ENCODE results near the gene PQBP1.
"Not testable (repeated sequence)": the region's sequence is repeated elsewhere in the genome, so short reads cannot be mapped to it uniquely, and the experiment has no call there.

The PQBP1 gene, protein sequence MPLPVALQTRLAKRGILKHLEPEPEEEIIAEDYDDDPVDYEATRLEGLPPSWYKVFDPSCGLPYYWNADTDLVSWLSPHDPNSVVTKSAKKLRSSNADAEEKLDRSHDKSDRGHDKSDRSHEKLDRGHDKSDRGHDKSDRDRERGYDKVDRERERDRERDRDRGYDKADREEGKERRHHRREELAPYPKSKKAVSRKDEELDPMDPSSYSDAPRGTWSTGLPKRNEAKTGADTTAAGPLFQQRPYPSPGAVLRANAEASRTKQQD

DNA sequence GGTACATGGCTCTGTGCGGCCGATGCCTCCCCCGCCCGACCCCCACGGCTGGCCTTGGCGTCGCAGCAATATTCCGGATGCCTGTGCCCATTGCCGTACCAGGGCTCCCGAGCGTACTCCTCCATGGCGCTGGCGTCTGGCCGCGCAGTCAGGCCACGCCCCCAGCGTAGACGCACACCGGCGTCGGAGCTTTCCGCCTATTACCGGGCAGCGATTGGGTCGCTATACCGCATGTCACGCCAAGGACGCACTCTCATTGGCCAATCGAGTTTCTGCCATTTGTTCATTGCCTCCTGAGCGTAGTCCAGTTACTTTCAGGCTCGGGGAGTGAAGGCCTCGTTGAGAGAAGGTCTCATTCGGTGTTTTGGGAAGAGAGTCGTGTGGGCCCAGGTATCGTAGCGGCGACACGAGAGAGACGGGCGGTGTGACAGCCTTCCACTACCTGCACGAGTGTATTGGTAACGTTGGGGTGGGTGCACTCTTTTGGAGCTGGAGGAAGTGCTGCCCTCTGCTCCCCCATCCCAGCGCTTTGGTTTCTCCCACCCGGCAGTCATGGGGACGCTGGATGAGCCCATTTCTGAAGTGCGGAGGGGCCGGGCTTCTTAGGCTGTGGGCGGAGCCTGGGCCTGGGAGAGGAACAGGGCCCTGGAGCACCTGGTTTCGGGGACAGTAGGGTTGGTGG lies at the start of gene PQBP1, which contains the start of gene TIMM17B:
Gene PQBP1 (plus strand): TSS at position 306 of the 682 bp plus-strand sequence. CDS start 580 bp downstream, outside the sequence.
Gene TIMM17B (minus strand): TSS at position 144 of the 682 bp plus-strand sequence. CDS start 19 bp downstream, at position 125.
- peak; percentile 93 for DNase-seq

DNA sequence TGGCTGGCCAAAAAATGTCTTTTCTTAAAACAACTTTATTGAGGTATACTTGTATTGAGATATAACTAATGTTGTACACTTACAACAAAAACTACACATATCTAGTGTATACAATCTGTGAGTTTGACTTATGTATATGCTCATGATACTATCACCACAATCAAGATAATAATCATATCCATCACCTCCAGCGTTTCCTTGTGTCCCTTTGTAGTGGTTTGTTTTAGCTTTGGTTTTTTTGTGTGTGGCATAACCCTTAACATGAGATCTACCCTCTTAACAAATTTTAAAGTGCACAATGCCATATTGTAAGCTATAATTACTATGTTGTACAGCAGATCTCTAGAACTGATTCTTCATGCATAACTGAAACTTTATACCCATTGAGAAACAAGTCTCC lies 48.9 kb upstream of the PQBP1 start:
- DNase-seq, result no peak

GRCh38 chrX:48852857-48853256 lies 44.9 kb upstream of the PQBP1 start:
- DNase-seq, result no peak

DNA sequence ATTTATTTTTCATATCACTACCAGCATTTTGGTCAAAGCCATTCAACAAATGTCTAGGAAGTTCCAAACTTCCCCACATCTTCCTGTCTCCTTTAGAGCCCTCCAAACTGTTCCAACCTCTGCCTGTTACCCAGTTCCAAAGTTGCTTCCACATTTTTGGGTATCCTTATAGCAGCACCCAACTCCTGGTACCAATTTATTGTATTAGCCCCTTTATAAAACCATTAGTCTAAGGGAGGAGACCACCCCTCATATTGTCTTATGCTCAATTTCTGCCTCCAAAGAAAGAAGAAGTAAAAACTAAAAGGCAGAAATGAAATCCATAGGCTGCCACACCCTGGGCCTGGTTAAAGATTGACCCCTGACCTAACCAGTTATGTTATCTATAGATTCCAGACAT lies 44.2 kb upstream of the PQBP1 start:
- DNase-seq, result not testable (repeated sequence)

GRCh38 chrX:48854121-48854804 lies 43.5 kb upstream of the PQBP1 start:
- DNase-seq, result not testable (repeated sequence)

DNA sequence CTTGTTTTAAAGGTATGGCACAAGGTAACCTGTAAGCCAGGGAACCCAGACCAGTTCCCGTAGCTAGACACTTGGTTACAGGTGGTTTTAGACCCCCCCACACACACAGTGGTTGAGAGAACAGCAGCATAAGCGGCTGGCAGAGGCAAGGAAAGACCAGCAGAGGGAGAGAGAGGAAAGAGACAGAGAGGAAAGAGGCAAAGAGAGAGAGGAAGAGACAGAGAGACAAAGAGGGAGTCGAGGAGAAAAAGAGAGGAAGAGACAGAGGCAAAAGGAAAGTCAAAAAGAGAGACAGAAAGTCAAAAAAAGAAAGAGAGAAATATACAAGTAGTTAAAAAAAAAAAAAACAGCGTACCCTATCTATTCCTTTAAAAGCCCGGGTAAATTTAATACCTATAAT lies 42.8 kb upstream of the PQBP1 start:
- no peak for DNase-seq

DNA sequence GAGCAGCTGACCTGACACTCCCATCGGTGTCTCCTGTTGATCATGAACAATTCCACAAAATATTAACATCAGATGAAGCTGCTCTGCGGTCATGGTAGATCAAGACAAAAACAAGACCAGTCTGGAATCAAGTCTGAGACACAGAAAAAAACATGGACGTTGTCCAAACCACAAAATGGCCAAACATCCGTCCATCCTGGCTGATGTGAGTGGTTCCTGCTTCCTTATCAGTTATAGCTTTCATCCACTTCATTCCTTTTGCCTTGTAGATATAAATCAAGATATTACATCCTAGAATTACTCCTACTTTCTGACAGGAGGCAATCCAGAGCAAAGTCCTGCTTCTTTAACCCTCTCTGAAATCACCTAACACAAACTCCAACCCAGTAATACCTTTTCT lies 33.5 kb upstream of the PQBP1 start:
- DNase-seq, result no peak

DNA sequence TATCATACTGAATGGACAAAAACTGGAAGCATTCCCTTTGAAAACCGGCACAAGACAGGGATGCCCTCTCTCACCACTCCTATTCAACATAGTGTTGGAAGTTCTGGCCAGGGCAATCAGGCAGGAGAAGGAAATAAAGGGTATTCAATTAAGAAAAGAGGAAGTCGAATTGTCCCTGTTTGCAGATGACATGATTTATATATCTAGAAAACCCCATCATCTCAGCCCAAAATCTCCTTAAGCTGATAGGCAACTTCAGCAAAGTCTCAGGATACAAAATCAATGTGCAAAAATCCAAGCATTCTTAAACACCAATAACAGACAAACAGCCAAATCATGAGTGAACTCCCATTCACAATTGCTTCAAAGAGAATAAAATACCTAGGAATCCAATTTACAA lies 25.7 kb upstream of the PQBP1 start:
- DNase-seq, result not testable (repeated sequence)

DNA sequence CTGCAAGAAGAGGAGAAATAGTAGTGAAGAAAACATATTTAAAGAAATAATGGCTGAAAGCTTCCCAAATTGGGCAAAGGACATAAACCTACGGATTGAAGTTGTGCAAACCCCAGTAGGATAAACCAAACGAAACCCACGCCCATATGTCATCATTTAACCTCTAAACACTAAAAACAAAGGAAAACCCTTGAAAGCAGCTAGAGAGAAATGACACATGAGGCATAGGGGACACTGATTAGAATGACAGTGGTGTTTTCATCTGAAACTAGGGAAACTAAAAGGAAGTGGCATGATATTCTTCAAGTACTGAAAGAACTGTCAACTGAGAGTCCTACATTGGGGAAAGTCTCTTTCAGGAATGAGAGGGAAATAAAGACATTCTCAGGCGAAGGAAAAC lies 20.8 kb upstream of the PQBP1 start:
- peak; percentile 47 for DNase-seq

DNA sequence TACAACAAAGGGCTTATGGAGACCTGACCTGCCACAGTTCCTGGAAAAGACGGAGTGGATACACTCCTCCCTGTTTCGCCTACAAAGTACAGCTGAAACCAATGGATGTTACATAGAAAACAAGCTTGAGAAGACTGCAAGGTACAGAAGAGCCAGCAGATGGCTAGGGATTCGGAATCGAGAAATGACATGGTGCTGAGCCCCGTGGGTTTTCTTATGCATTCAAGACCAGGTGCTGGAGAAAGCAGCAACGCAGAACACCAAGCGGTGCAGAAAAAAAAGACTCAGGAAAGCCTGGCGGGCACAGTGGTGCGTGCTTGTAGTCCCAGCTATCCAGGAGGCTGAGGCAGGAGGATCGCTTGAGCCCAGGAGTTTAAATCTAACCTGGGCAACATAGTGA lies 14.0 kb upstream of the PQBP1 start:
- DNase-seq, result no peak

GRCh38 chrX:48886586-48886985 lies 11.1 kb upstream of the PQBP1 start:
- not testable (repeated sequence) for DNase-seq

- no peak for DNase-seq
These were observed 7.3 kb upstream of the PQBP1 start for GRCh38 chrX:48890296-48890925.

DNA sequence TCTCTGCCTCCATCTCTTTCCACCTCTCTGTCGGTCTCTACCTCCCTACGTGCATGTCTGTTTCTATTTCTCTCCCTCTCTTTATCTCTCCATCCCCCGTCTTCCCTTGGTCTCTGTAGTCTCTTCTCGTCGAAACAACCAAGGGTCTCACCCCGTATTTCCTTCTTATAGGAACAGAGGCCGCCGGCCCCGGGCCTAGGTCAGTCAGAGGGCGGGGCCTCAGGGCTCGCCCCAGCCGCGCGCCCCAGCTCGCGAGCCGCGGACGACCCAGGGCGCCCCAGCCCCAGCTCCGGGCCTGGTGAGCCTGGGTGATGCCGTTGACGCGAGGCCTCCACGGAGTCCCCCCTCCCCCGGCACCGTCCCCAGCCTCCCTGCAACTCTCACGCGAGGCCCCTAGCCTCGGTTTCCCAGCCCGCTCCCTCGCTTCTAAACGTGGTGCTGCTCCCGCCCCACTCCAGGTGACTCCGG lies 6.8 kb upstream of the PQBP1 start:
- no peak for DNase-seq

DNA sequence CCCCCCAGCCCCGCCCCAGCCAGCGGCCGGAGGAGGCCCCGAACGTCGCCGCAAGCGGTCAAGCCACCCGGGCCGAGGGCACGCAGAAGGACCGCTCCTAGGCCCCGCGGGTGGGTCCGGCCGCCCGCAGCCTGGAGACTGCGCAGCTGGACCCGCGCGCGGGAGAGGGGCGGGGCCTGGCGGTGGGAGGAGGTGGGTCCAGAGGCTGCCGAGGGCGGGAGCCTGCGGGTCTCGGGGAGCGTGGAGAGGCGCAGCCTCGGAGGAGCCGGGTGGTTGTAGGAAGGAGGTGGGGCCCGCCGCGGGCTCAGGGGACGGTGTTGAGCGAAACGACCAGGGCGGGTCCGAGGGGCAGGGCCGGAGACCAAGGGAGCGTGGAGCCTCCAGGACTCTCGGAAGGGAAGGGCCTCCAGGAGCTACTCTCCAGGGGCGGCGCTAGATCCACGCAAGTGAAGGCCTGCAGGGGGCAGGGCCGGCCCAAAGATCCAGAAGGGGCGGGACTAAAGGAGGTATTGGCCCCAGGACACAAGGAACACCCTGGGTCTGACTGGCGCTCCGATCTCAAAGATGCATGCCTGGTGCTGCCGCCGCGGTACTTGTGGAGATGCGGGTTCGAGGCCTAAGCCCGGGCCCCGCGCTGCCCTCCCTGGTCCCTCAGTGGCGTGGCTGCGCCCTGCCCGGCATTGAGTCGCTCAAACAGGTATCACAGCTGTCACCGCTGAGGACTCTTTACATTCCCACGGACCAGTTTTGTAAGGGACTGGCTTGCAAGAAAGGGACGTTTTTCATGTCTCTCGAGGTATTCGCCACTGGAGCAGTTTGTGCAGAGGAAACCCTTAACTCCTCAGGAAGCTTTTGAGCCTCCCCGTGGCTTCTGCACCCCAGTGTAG lies 6.1 kb upstream of the PQBP1 start:
- peak; percentile 82 for DNase-seq

DNA sequence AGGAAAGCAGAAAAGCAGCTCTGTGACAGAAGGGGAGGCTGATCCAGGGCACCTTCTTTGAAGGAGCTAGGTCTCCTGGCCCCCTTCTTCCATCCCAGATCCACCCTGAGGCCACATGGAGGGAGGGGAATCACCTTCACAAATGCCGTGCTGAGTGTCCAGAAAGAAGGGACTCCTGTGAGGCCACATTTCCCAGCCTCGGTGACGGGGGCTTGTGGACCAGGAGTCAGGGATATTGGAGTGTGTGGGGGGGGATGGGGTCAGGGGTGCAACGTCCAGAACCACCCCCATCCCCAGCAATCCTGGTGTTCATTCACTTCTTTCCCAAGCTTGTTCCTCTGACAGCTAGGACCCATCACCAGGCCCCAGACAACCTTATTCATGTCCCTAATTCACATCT lies 4.8 kb upstream of the PQBP1 start:
- DNase-seq, result no peak

GRCh38 chrX:48893556-48894348 lies 4.0 kb upstream of the PQBP1 start:
- DNase-seq, result no peak

DNA sequence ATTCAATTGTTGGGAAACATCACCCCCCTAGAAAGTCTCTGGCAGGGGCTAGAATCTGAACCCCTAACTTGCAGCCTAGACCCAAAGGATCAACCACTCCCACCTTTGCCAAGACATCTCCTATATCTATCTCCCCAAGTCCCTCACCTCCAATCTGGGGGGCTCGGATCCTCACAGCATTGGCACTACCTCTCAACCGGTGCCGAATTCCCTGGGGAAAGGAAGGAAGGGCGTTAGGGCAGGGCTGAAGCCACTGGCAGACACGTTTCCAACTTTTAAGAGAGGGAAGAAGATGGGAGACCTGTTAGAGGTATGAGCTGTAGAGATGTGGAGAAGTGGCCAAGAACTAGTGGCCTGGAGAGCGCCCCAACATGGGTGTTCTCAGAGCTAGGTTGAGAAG lies 2.8 kb upstream of the PQBP1 start:
- DNase-seq, result no peak

DNA sequence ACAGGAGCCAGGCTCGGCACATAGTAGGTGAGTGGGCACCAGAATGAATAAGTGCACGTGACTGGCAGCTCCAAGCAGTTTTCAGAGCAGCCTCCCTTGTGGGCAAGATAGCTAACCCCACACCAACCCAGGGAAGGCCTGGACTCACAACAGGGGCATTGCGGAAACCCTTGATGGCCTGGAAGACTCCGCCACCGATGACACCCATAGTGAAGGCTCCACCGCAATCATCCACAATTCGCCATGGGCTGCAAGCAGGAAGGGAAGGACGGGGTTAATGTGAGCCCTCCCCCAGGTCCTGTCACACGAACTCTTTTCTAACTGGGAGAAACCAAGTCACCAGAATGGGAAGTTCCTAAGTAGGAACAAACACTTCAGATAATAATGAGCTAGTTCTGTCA lies 1.1 kb upstream of the PQBP1 start:
- DNase-seq, result peak; percentile 16

- DNase-seq, result peak; percentile 46
These were observed 539 bp upstream of the PQBP1 start for GRCh38 chrX:48897157-48897624.

GRCh38 chrX:48899078-48899410 lies 1.3 kb downstream of the PQBP1 start:
- no peak for DNase-seq

GRCh38 chrX:48901069-48901468 lies 3.3 kb downstream of the PQBP1 start:
- DNase-seq, result no peak

Measured in MV-4-11 (cell line).